Immature natural killer cell (primary cell): ENCODE results near the gene ZNF766. TPM values are rescaled to one million over a fixed set of nuclear protein-coding genes. Genes with fewer than 3 reads are reported as not detected.
A peak's percentile ranks its signal among the peaks of the same experiment; 100 is the strongest.

Experiments used
- DNase-seq, 3 donors: peaks; one replicate each; pipeline ENCODE4 v3.0.0; 2022; ENCODE audit warnings: mixed read lengths in 1 of 3
- H3K27ac Mint-ChIP-seq, 6 donors: one replicate each; pipeline ENCODE4 v1.8.0; 2020; ENCODE audit warnings: mixed read lengths in 6 of 6, mild to moderate bottlenecking in 5 of 6, inconsistent platforms in 4 of 6, moderate library complexity in 3 of 6
- H3K27me3 Mint-ChIP-seq, 3 donors: one replicate each; pipeline ENCODE4 v1.8.0; 2020 to 2021; ENCODE audit warnings: low read depth in 3 of 3, mild to moderate bottlenecking in 3 of 3, mixed read lengths in 3 of 3, moderate library complexity in 3 of 3, inconsistent platforms in 1 of 3
- H3K36me3 Mint-ChIP-seq, 3 donors: one replicate each; pipeline ENCODE4 v1.8.0; 2020; ENCODE audit warnings: mixed read lengths in 3 of 3, inconsistent platforms in 2 of 3, mild to moderate bottlenecking in 2 of 3
- H3K4me1 Mint-ChIP-seq, 2 donors: one replicate each; pipeline ENCODE4 v1.8.0; 2020; ENCODE audit warnings: inconsistent platforms in 2 of 2, mild to moderate bottlenecking in 2 of 2, mixed read lengths in 2 of 2, moderate library complexity in 1 of 2
- H3K4me3 Mint-ChIP-seq, 5 donors: one replicate each; pipeline ENCODE4 v1.8.0; 2020; ENCODE audit warnings: mild to moderate bottlenecking in 5 of 5, mixed read lengths in 5 of 5, inconsistent platforms in 3 of 5, moderate library complexity in 3 of 5
- H3K9me3 Mint-ChIP-seq, 6 donors: one replicate each; pipeline ENCODE4 v1.8.0; 2020; ENCODE audit warnings: mild to moderate bottlenecking in 6 of 6, mixed read lengths in 6 of 6, inconsistent platforms in 4 of 6, moderate library complexity in 3 of 6
- polyA plus RNA-seq, 3 donors: library from polyadenylated mRNA; unstranded; fragments of 300-500 nt; fragmentation: Illumina TruSeq; gene quantifications; one replicate each; pipeline ENCODE4 v1.2.3, GENCODE V29; 2021

The ZNF766 gene
- 10 to 100 TPM; 25.6 to 47.8 (median 32.4) TPM for polyA plus RNA-seq

DNA sequence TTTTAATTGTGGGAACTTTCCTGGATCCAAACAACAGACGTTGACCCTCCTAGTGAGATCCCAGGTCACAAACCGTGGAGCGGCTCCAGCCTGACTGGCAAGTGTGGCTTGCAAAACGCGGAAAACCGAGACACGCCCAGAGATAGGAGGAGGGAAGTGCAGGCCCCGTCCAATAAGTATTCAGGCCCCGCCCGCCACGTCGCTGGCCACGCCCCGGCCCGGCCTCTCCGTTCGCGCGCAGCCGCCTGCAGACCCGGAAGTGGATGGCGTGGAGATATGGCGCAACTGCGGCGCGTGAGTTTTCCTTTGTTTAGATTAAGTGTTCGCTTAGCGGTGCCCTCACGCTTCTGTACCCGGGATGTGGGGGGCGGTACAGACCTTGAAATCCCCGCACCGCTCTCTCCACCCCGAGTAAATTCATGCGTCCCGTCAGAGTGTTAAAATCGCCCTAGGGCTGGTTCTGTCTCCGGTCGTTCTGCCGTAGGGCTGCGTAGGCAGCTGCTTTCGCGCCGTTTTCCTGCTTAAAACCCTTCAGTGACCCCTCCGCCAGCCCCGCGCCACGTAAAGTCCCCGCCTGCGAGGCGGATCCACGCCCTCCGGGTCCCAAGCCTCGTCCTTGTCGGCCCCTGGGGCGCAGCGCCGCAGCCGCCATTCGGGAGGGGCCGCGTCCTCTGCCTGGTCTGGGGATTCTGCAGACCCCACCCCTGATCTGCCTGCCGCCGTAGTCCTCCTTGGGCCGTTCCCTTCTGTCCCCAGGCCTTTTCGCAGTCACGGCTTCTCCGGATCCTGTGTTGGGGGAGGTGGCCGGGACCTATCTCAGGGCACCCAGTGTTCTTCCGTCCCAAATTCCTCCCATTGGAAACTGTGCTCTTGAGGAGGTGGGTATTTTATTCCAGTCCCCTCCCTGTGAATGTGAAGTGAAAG is at the start of gene ZNF766:
Gene ZNF766 (plus strand): TSS at position 250 of the 924 bp plus-strand sequence. CDS start 27 bp downstream, at position 277.
- Mint-ChIP-seq H3K4me1 (peaks cover 41 to 48% of the 10 kb centered on the region in 2 donors), H3K9me3 (no peaks in the 10 kb centered on the region), H3K4me3 (peak within 1 kb of the TSS; percentile 92 to 98 (median 93)), H3K36me3 (peaks cover 14 to 17% (median 17%) of the 10 kb centered on the region in 3 donors), H3K27me3 (peaks cover 0 to 7% (median 3%) of the 10 kb centered on the region in 3 donors), H3K27ac (peak within 1 kb of the TSS; percentile 92 to 98 (median 96))
- peak; percentile 96 to 97 (median 97) for DNase-seq

DNA sequence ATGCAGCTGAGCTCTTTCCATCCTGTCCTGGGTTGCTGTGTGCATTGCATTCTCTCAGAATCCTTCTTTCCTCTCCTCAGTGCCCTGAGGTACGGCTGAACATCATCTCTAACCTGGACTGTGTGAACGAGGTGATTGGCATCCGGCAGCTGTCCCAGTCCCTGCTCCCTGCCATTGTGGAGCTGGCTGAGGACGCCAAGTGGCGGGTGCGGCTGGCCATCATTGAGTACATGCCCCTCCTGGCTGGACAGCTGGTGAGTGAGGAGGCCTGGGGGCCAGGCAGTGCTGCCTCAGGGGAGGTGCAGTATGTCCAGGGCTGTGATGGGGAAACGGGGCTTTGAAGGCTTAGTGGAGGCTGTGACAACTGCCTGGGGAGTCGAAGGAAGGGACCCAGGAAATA is 49.8 kb upstream of the ZNF766 start:
- H3K27me3 Mint-ChIP-seq, result peaks cover 0 to 7% (median 3%) of the 10 kb centered on the region in 3 donors
- no peak for DNase-seq
- no peaks in the 10 kb centered on the region for H3K9me3 Mint-ChIP-seq
- H3K4me1 Mint-ChIP-seq, result no peaks in the 10 kb centered on the region
- H3K27ac Mint-ChIP-seq, result peak overlapping the region in 3 of 6 donors; percentile 20 to 35 (median 29)
- peaks cover 7 to 70% (median 50%) of the 10 kb centered on the region in 3 donors for H3K36me3 Mint-ChIP-seq
- H3K4me3 Mint-ChIP-seq, result no peak overlapping the region

DNA sequence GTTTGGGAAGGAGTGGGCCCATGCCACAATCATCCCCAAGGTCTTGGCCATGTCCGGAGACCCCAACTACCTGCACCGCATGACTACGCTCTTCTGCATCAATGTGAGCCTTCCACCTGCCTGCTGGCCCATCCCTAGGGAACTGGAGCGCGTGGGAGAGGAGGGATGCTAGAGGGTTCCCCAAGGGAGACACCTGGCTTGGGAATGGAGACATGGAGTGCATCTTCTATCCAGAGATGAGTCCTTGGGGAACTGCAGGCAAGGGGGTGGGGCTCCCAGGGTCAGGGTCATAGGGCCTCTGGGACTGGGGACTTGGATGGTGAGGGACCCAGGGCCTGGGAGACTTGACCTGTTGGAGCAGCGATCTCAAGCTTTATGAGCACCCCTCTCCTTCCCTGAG is 48.4 kb upstream of the ZNF766 start:
- Mint-ChIP-seq H3K4me3 (no peak overlapping the region), H3K4me1 (peaks cover 0 to 4% of the 10 kb centered on the region in 2 donors), H3K9me3 (no peaks in the 10 kb centered on the region), H3K36me3 (peaks cover 7 to 76% (median 54%) of the 10 kb centered on the region in 3 donors), H3K27me3 (peaks cover 0 to 8% (median 3%) of the 10 kb centered on the region in 3 donors), H3K27ac (peak overlapping the region in 3 of 6 donors; percentile 46 to 76 (median 72))
- DNase-seq, result no peak

DNA sequence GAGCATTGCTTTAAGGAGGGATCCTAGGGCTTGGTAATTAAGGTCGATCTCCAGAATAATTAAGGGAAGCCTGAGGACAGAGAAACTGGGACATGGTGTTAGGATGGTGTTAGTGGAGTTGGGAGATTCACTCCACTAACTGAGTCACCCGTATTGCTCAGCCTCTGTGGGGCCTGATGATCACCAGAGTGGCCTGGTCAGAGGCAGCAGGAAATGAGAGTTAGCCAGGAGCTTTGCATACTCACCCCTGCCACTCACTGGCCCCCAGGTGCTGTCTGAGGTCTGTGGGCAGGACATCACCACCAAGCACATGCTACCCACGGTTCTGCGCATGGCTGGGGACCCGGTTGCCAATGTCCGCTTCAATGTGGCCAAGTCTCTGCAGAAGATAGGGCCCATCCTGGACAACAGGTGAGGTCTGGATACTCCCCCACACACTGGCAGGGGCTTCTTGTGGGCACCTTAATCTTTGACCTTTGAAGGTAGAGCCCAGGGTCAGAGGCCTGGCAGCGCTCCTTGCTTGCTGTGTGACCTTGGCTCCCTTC is 47.5 kb upstream of the ZNF766 start:
- Mint-ChIP-seq H3K9me3 (no peaks in the 10 kb centered on the region), H3K4me1 (peaks cover under 1 to 13% of the 10 kb centered on the region in 2 donors), H3K27ac (no peak overlapping the region), H3K36me3 (peaks cover 12 to 81% (median 59%) of the 10 kb centered on the region in 3 donors), H3K27me3 (peaks cover 0 to 8% (median 4%) of the 10 kb centered on the region in 3 donors), H3K4me3 (no peak overlapping the region)
- DNase-seq, result no peak

DNA sequence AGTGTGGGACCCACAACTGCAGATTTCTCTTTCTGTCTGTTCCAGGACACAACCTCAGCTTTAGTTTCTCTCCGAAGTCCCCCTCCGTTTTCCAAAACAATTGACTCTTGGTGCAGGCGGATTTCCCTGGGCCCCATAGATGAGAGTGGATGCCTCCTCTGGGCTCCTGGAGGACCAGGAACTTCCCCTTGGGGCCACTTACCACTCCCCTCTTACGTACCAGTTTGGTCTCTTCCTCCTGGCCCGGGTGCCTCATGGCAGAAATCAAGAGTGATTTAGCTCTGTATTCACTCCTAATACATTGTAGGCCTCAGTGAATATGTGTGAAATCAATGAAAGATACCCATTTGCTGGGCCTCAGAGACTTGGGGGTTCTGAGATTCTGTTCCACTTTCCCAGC is 45.2 kb upstream of the ZNF766 start:
- Mint-ChIP-seq H3K36me3 (peaks cover 5 to 80% (median 53%) of the 10 kb centered on the region in 3 donors), H3K4me1 (peaks cover 10 to 30% of the 10 kb centered on the region in 2 donors), H3K9me3 (no peaks in the 10 kb centered on the region), H3K27me3 (peaks cover 0 to 8% (median 5%) of the 10 kb centered on the region in 3 donors), H3K4me3 (no peak overlapping the region), H3K27ac (peak overlapping the region in 3 of 6 donors; percentile 45 to 51 (median 50))
- no peak for DNase-seq

DNA sequence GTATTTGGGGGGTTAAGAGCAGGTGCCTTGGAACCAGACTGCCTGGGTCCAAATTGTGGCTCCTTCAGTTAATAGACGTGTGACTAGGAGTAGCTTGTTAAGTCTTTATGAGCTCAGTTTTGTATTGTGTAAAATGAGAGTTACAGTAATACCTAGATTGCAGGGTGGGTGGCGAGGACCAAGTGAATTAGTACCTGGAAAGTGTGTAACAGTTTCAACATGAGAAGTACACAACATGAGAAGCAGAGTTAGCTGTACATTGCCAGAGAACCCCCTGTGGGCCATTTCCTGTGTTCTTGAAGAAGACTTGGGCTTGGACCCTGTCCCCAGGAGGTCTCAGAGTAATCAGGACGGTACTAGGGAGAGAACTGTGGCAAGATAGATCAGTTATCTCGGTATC is 42.7 kb upstream of the ZNF766 start:
- Mint-ChIP-seq H3K36me3 (peaks cover 9 to 57% (median 33%) of the 10 kb centered on the region in 3 donors), H3K27me3 (peaks cover 0 to 8% (median 5%) of the 10 kb centered on the region in 3 donors), H3K27ac (peak overlapping the region; percentile 43 to 81 (median 60)), H3K4me1 (peaks cover 10 to 30% of the 10 kb centered on the region in 2 donors), H3K9me3 (no peaks in the 10 kb centered on the region), H3K4me3 (no peak overlapping the region)
- no peak for DNase-seq

DNA sequence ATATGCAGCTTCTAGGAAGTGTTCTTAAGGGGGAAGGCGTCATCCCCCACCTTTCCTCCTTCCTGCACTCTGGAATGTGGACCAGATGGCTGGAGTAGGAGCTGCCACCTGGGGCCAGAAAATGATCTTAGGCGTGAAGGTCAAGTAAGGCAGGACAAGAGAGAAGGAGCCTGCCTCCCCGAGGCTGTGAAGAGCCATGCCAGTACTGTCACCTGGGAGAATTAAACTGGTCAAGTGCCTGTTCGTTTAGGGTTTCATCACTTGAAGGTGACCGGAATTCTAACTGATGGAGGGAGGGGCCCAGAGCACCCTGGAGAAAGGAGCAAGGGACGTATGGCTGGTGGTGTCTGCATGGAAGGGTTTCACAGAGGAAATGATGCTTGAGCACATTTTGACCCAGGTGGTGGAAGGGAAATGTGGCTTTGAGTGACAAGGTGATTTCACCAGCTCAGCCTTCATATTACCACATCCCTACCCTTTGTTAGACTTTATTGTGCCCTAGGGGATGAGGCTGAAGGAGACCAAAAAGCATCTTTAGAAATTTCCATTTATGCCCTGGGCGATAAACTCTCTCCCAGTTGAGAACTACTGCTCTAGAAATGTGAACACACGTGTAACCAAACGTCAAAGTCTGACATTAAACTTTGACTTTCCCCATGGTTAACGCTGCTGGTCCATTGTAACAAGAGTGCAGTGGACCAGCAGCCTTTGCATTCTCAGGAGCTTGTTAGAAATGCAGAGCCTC is 42.0 kb upstream of the ZNF766 start:
- Mint-ChIP-seq H3K9me3 (no peaks in the 10 kb centered on the region), H3K4me3 (no peak overlapping the region), H3K36me3 (peaks cover 9 to 54% (median 31%) of the 10 kb centered on the region in 3 donors), H3K4me1 (peaks cover 10 to 30% of the 10 kb centered on the region in 2 donors), H3K27ac (peak overlapping the region; percentile 4 to 81 (median 62)), H3K27me3 (peaks cover 0 to 8% (median 5%) of the 10 kb centered on the region in 3 donors)
- peak; percentile 7 to 16 (median 14) for DNase-seq

DNA sequence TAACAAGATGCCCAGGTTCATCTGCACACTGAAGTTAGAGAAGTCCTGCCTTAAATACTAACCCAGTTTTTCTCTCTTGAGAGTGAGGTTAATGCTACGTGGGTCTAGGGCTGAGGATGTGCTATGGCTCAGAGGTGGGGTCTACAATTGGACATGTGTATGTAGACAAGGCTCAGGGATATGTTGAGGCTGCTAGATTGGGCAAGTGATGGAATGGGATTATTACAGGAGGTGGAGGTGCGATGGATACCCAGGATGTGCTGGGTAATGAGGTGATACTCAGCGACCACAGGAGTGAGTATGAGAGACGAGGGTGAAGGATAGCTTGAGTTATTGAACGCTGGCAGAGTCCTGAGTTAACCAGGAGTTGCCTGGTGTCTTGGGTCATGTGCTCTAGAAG is 41.4 kb upstream of the ZNF766 start:
- DNase-seq, result no peak
- Mint-ChIP-seq H3K9me3 (no peaks in the 10 kb centered on the region), H3K36me3 (peaks cover 9 to 48% (median 28%) of the 10 kb centered on the region in 3 donors), H3K4me3 (no peak overlapping the region), H3K27me3 (peaks cover 0 to 8% (median 5%) of the 10 kb centered on the region in 3 donors), H3K27ac (peak overlapping the region; percentile 13 to 63 (median 50)), H3K4me1 (peaks cover 10 to 30% of the 10 kb centered on the region in 2 donors)

DNA sequence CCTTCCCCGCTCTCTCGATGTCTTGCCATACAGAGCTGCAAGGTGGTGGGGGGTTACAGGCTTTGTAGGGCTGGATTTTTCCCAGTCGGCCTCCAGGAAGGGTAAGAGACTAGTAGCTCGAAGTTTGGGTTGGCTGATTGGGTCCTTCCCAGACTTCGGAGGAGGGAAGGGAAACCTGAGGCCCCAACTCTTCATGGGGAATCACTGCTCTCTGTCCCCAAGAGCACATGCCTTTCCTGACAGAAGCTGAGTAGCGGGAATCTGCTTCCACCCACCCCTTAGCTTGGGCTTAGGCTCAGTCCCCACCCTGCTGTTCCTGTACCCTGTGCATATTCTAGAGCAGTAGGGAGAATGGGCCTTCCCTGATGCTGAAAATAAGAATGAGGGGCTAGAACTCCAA is 39.9 kb upstream of the ZNF766 start:
- Mint-ChIP-seq H3K27ac (peak overlapping the region in 2 of 6 donors; percentile 32 to 40), H3K4me3 (no peak overlapping the region), H3K27me3 (peaks cover 0 to 5% (median 2%) of the 10 kb centered on the region in 3 donors), H3K36me3 (peaks cover 9 to 33% (median 15%) of the 10 kb centered on the region in 3 donors), H3K4me1 (peaks cover 10 to 30% of the 10 kb centered on the region in 2 donors), H3K9me3 (no peaks in the 10 kb centered on the region)
- DNase-seq, result no peak

DNA sequence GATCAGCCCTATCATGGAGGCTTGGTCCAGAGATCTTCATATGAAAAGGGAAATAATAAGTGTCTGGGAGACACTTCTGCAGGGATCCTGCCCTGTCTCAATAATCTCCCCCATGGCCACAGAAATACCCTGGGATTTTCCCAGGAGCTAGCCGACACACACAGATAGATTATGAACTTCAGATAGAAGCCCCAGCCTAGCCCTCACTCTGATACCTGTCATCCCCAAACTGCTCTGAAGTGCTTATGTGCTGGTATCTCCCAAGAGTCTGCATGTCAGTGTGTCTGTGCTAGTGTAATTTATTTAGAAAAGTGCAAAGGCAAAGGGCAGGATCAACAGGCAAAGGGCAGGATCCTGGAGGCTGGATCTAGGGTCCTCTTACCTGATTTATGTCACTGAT is 38.7 kb upstream of the ZNF766 start:
- H3K36me3 Mint-ChIP-seq, result peaks cover 9 to 25% (median 12%) of the 10 kb centered on the region in 3 donors
- H3K9me3 Mint-ChIP-seq, result no peaks in the 10 kb centered on the region
- peaks cover 10 to 26% of the 10 kb centered on the region in 2 donors for H3K4me1 Mint-ChIP-seq
- no peak overlapping the region for H3K4me3 Mint-ChIP-seq
- peaks cover 0 to 5% (median 0%) of the 10 kb centered on the region in 3 donors for H3K27me3 Mint-ChIP-seq
- DNase-seq, result no peak
- H3K27ac Mint-ChIP-seq, result peak overlapping the region; percentile 22 to 68 (median 42)

DNA sequence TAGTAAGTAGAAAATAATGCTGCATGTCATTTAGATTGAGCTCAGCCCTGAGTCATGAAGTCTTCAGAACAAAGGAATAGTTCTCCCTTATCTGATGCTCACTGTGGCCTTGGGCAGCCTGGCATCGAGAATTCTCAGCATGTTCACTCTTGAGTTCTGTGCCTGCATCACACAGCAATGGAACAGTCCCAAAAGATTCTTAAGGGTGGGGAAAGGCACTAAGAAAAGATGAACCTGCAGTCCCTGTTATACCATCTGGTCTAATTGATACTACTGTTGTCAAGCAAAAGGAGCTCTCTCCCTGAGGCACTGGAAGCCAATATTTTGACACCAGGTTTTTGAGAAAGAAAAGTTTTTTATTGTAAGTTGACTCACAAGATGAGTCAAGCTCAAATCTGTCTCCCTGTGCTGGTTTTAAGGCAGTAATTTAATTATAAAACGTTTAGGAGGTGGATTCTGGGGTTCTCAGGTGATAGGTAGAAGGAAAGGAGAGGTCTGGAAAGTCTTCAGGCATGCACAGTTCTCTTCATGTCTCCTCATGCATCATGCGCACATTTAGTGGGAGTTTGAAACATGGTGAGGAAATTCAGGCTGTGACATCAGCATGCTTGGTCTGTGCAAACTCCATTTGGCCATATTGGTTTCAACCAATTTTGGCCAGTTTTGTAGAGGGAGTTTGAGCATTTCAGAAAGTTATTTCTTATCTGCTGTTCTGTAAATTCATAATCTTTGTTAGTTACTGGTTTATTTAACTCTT is 38.1 kb upstream of the ZNF766 start:
- no peak for DNase-seq
- Mint-ChIP-seq H3K27ac (peak overlapping the region; percentile 31 to 68 (median 44)), H3K36me3 (peaks cover 6 to 19% (median 8%) of the 10 kb centered on the region in 3 donors), H3K4me3 (no peak overlapping the region), H3K4me1 (peaks cover 10 to 24% of the 10 kb centered on the region in 2 donors), H3K9me3 (no peaks in the 10 kb centered on the region), H3K27me3 (peaks cover 0 to 4% (median 0%) of the 10 kb centered on the region in 3 donors)

DNA sequence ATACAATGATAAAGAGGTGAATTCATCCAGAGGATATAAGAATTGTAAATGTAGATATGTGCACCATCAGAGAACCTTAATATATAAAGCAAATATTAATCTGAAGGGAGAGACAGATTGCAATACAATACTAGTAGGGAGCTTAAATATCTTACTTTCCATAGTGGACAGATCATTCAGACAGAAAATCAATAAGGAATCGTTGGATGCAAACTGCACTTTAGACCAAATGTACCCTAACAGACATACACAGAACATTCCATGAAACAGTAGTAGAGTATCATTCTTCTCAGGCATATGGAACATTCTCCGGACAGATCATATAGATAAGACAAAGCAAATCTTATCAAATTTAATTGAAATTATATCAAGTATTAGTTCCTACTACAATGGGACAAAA is 35.0 kb upstream of the ZNF766 start:
- H3K27ac Mint-ChIP-seq, result peak overlapping the region in 2 of 6 donors; percentile 23 to 30
- peaks cover 0 to 5% (median 0%) of the 10 kb centered on the region in 3 donors for H3K36me3 Mint-ChIP-seq
- peaks cover 0 to 2% (median 0%) of the 10 kb centered on the region in 3 donors for H3K27me3 Mint-ChIP-seq
- no peaks in the 10 kb centered on the region for H3K9me3 Mint-ChIP-seq
- DNase-seq, result no peak
- no peak overlapping the region for H3K4me3 Mint-ChIP-seq
- H3K4me1 Mint-ChIP-seq, result no peaks in the 10 kb centered on the region
